LNCaP clone FGC (cell line): ENCODE measurements around the gene BACE1-AS.

ENCODE experiments used
- DNase-seq: peaks from one replicate; pipeline ENCODE4 v3.0.0-alpha.2; 2011; ENCODE audit warnings: low read depth
- H3K4me3 ChIP-seq: 2 replicates; pipeline ENCODE4 v1.5.1; 2011; ENCODE audit warnings: mild to moderate bottlenecking, low read depth, low read length, control low read depth
- TF ChIP-seq, protein P1 (sequence below): IDR thresholded peaks from 2 replicates; pipeline ENCODE4 v1.5.1; 2012; ENCODE audit warnings: mild to moderate bottlenecking; ENCODE audit not compliant: control insufficient read depth, insufficient read depth; ENCODE audit errors: extremely low read depth

Gene BACE1-AS

GRCh38 chr11:117290809-117291396 lies at the start of gene BACE1-AS:
BACE1-AS (plus strand) TSS chr11:117291346.
- DNase-seq, result no peak
- TF ChIP-seq, protein P1, sequence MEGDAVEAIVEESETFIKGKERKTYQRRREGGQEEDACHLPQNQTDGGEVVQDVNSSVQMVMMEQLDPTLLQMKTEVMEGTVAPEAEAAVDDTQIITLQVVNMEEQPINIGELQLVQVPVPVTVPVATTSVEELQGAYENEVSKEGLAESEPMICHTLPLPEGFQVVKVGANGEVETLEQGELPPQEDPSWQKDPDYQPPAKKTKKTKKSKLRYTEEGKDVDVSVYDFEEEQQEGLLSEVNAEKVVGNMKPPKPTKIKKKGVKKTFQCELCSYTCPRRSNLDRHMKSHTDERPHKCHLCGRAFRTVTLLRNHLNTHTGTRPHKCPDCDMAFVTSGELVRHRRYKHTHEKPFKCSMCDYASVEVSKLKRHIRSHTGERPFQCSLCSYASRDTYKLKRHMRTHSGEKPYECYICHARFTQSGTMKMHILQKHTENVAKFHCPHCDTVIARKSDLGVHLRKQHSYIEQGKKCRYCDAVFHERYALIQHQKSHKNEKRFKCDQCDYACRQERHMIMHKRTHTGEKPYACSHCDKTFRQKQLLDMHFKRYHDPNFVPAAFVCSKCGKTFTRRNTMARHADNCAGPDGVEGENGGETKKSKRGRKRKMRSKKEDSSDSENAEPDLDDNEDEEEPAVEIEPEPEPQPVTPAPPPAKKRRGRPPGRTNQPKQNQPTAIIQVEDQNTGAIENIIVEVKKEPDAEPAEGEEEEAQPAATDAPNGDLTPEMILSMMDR, result no peak
- H3K4me3 ChIP-seq, result no peak within 1 kb of the TSS

DNA sequence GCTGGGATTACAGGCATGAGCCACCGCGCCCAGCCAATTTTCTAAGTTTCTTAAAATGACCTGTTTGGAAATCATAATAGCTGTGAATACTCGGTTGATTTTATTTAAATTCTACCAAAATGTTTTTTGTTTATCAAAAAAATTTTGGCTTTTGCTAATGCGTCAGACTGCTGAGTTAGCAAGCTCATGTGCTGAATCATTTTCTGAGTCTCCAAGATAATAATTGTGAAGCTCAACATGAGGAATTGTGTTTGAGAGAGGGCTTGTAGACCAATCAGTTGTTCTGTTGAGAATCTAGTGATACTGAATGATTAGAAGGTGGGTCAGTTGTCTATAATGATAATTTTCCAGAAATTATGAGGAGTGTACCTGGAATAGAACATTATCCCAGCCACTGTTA lies 42.8 kb upstream of the BACE1-AS start:
- H3K4me3 ChIP-seq, result no peak overlapping the region
- TF ChIP-seq, protein P1, result no peak
- no peak for DNase-seq

DNA sequence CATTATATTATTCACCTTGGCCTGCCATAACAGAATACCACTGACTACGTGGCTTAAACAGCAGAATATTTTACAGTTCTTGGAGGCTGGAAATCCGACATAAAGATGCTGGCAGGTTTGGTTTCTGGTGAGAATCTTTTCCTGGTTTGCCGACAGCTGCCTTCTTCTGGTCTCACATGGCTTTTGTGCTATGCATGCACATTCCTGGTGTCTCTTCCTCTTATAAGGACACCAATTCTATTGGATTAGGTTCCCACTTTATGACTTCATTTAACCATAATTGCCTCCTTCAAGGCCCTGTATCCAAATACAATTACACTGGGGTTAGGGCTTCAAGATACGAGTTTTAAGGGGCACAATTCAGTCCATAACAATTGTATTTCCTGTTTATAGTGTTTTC lies 41.6 kb upstream of the BACE1-AS start:
- no peak overlapping the region for H3K4me3 ChIP-seq
- DNase-seq, result no peak
- TF ChIP-seq, protein P1, result no peak

- no peak for DNase-seq
- TF ChIP-seq, protein P1, result no peak
- H3K4me3 ChIP-seq, result no peak overlapping the region
Measured at GRCh38 chr11:117251506-117251905, 39.6 kb upstream of the BACE1-AS start.

DNA sequence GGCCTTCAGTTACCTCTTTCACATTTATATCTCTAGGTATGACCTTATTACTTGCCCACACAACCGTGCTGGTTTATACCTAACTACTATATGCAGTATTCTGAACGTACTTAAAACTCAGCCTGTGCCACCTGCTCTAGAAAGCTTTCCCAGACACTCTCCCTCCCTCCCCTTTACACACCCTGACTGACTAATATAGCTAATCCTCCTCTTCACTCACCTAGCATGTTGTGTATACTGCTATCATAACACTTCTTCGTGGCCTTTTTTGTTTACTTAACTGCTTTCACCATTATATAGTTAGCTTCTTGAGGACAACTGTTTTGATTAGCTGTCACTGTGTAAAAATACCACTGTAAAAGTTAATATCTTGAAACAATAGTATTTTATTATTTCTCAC lies 35.2 kb upstream of the BACE1-AS start:
- DNase-seq, result no peak
- TF ChIP-seq, protein P1, result no peak
- H3K4me3 ChIP-seq, result no peak overlapping the region

GRCh38 chr11:117256573-117256972 lies 34.6 kb upstream of the BACE1-AS start:
- DNase-seq, result no peak

More at GRCh38 chr11:117256573-117256972, 34.6 kb upstream of the BACE1-AS start:
- H3K4me3 ChIP-seq, result no peak overlapping the region
- TF ChIP-seq, protein P1, result no peak
